Measurements from ENCODE around the gene PCDHA1.

The PCDHA1 gene

DNA sequence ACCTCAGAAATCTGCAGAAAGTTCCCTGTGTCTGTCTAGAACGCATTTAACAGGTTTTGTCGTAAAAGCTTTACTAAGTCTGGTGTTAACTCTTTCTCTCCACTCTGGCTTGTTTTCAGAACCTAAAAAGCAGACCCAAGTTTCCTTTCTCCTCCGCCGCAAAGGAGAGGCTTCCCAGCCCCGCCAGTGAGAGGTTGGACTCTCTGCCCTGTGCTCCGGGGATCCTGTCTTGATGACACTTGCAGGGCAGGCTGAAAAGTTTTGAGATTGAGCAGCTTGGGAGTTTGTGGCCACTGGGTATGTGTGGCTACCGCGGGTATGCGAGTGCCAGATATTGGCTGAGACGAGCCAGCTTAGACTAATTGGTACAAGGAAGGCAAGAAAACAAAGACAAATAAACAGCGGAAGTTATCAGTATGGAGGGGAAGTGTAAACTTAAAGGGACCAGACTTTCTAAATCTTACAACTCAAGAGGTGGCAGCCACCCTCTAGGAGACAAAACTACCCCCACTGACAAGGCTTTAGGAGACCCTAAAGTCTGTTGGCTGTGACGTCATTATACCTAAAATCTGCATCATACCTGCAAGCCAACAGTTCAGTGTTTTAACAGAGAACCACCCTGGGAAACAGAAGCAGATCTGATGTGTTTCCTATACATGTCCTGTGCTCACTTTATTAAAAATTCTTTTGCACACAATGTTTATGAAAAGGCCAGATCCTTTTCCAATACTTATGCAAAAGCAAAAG is 224.3 kb downstream of the PCDHA1 start (continued):
- TF ChIP-seq, protein P1, sequence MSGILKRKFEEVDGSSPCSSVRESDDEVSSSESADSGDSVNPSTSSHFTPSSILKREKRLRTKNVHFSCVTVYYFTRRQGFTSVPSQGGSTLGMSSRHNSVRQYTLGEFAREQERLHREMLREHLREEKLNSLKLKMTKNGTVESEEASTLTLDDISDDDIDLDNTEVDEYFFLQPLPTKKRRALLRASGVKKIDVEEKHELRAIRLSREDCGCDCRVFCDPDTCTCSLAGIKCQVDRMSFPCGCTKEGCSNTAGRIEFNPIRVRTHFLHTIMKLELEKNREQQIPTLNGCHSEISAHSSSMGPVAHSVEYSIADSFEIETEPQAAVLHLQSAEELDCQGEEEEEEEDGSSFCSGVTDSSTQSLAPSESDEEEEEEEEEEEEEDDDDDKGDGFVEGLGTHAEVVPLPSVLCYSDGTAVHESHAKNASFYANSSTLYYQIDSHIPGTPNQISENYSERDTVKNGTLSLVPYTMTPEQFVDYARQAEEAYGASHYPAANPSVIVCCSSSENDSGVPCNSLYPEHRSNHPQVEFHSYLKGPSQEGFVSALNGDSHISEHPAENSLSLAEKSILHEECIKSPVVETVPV (CRISPR knock-in tag; IDR thresholded peaks at IDR 0.05) = no peak
- TF ChIP-seq, protein P2, sequence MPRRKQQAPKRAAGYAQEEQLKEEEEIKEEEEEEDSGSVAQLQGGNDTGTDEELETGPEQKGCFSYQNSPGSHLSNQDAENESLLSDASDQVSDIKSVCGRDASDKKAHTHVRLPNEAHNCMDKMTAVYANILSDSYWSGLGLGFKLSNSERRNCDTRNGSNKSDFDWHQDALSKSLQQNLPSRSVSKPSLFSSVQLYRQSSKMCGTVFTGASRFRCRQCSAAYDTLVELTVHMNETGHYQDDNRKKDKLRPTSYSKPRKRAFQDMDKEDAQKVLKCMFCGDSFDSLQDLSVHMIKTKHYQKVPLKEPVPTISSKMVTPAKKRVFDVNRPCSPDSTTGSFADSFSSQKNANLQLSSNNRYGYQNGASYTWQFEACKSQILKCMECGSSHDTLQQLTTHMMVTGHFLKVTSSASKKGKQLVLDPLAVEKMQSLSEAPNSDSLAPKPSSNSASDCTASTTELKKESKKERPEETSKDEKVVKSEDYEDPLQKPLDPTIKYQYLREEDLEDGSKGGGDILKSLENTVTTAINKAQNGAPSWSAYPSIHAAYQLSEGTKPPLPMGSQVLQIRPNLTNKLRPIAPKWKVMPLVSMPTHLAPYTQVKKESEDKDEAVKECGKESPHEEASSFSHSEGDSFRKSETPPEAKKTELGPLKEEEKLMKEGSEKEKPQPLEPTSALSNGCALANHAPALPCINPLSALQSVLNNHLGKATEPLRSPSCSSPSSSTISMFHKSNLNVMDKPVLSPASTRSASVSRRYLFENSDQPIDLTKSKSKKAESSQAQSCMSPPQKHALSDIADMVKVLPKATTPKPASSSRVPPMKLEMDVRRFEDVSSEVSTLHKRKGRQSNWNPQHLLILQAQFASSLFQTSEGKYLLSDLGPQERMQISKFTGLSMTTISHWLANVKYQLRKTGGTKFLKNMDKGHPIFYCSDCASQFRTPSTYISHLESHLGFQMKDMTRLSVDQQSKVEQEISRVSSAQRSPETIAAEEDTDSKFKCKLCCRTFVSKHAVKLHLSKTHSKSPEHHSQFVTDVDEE (CRISPR knock-in tag; IDR thresholded peaks at IDR 0.05) = no peak
- TF ChIP-seq ZNF70 (CRISPR knock-in tag; IDR thresholded peaks at IDR 0.05) (no peak), PPARA (CRISPR knock-in tag; IDR thresholded peaks at IDR 0.05; ENCODE audit: borderline replicate concordance) (no peak)

DNA sequence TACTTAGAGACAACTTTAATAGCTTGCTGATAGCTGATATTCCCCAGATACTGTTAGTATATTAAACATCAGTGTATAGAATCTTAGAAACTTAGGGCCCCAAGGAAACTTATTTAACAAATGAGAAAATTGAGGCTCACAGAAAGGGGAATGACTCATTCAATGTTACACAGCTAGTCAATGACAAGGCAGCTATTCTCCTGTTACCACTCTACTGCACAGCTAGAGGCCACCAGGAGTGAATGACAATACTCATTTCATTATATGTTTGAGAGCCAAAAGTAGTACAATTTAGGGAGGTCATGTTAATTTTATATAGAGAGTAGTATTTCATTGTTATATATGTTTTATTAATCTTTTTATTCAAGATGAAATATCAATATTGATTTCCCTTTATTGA is 232.0 kb downstream of the PCDHA1 start:
- no peak for ATAC-seq
- no peak for TF ChIP-seq PPARA (CRISPR knock-in tag; IDR thresholded peaks at IDR 0.05; ENCODE audit: borderline replicate concordance)
- TF ChIP-seq ZNF8 (CRISPR knock-in tag; IDR thresholded peaks at IDR 0.05) = no peak
- TF ChIP-seq BACH2 (CRISPR knock-in tag; IDR thresholded peaks at IDR 0.05; ENCODE audit: borderline replicate concordance) = no peak
- TF ChIP-seq TCF4 (CRISPR knock-in tag; IDR thresholded peaks at IDR 0.05; ENCODE audit: borderline replicate concordance) = no peak
- TF ChIP-seq ZC3H10 (CRISPR knock-in tag; IDR thresholded peaks at IDR 0.05) = no peak
- TF ChIP-seq, protein P3, sequence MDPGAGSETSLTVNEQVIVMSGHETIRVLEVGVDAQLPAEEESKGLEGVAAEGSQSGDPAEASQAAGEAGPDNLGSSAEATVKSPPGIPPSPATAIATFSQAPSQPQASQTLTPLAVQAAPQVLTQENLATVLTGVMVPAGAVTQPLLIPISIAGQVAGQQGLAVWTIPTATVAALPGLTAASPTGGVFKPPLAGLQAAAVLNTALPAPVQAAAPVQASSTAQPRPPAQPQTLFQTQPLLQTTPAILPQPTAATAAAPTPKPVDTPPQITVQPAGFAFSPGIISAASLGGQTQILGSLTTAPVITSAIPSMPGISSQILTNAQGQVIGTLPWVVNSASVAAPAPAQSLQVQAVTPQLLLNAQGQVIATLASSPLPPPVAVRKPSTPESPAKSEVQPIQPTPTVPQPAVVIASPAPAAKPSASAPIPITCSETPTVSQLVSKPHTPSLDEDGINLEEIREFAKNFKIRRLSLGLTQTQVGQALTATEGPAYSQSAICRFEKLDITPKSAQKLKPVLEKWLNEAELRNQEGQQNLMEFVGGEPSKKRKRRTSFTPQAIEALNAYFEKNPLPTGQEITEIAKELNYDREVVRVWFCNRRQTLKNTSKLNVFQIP (CRISPR knock-in tag; IDR thresholded peaks at IDR 0.05; ENCODE audit: borderline replicate concordance, low read depth) = no peak
- TF ChIP-seq, protein P2 (CRISPR knock-in tag; IDR thresholded peaks at IDR 0.05) = no peak
- TF ChIP-seq, protein P1 (CRISPR knock-in tag; IDR thresholded peaks at IDR 0.05) = no peak
- no peak for TF ChIP-seq ZNF565 (CRISPR knock-in tag; conservative IDR thresholded peaks at IDR 0.05; ENCODE audit: low read depth)
- TF ChIP-seq RARB (CRISPR knock-in tag; IDR thresholded peaks at IDR 0.05) = no peak
- no peak for TF ChIP-seq ZNF70 (CRISPR knock-in tag; IDR thresholded peaks at IDR 0.05)
- no peak for TF ChIP-seq CSDC2 (CRISPR knock-in tag; IDR thresholded peaks at IDR 0.05)
- TF ChIP-seq GLIS3 (CRISPR knock-in tag; IDR thresholded peaks at IDR 0.05) = no peak
- TF ChIP-seq ESRRG (CRISPR knock-in tag; IDR thresholded peaks at IDR 0.05) = no peak
- TF ChIP-seq ZFP30 (CRISPR knock-in tag; IDR thresholded peaks at IDR 0.05) = no peak
- no peak for TF ChIP-seq SNAI2 (CRISPR knock-in tag; IDR thresholded peaks at IDR 0.05)
- TF ChIP-seq TOX (CRISPR knock-in tag; IDR thresholded peaks at IDR 0.05; ENCODE audit: borderline replicate concordance) = no peak
- TF ChIP-seq, protein P4, sequence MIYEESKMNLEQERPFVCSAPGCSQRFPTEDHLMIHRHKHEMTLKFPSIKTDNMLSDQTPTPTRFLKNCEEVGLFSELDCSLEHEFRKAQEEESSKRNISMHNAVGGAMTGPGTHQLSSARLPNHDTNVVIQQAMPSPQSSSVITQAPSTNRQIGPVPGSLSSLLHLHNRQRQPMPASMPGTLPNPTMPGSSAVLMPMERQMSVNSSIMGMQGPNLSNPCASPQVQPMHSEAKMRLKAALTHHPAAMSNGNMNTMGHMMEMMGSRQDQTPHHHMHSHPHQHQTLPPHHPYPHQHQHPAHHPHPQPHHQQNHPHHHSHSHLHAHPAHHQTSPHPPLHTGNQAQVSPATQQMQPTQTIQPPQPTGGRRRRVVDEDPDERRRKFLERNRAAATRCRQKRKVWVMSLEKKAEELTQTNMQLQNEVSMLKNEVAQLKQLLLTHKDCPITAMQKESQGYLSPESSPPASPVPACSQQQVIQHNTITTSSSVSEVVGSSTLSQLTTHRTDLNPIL (CRISPR knock-in tag; IDR thresholded peaks at IDR 0.05; ENCODE audit: low read depth) = no peak
- no peak for TF ChIP-seq OSR1 (CRISPR knock-in tag; IDR thresholded peaks at IDR 0.05)
- TF ChIP-seq ZFP3 (CRISPR knock-in tag; IDR thresholded peaks at IDR 0.05) = no peak

Measured in SK-N-SH treated with all-trans-retinoic acid at 6 μM for 48 hours (cell line).